SK-N-SH treated with all-trans-retinoic acid at 6 μM for 48 hours (cell line): Measurements from ENCODE around the gene HCLS1.

Experiments used
- ARNTL ChIP-seq: fragments of 450-650 bp; formaldehyde crosslinking; IDR thresholded peaks from 2 replicates; pipeline ENCODE4 v1.5.0; 2020; ENCODE audit warnings: low read depth, mild to moderate bottlenecking, moderate library complexity, borderline replicate concordance
- ESRRG ChIP-seq: fragments of 250-450 bp; sonication (Bioruptor Pico); IDR thresholded peaks from 2 replicates; pipeline ENCODE4 v1.6.1; 2021; ENCODE audit warnings: mild to moderate bottlenecking
- GLIS3 ChIP-seq: fragments of 250-450 bp; sonication (Bioruptor Pico); IDR thresholded peaks from 2 replicates; pipeline ENCODE4 v1.5.0; 2020; ENCODE audit warnings: mild to moderate bottlenecking, moderate library complexity
- ISL1 ChIP-seq: fragments of 250-450 bp; sonication (Bioruptor Pico); IDR thresholded peaks from 2 replicates; pipeline ENCODE4 v2.1.2; 2022; ENCODE audit warnings: mild to moderate bottlenecking, moderate library complexity
- OSR1 ChIP-seq: fragments of 250-450 bp; sonication (Bioruptor Pico); IDR thresholded peaks from 2 replicates; pipeline ENCODE4 v1.8.0; 2022; ENCODE audit warnings: moderate library complexity, mild to moderate bottlenecking, inconsistent platforms
- RARB ChIP-seq: fragments of 250-450 bp; sonication (Bioruptor Pico); IDR thresholded peaks from 2 replicates; pipeline ENCODE4 v1.8.0; 2021; ENCODE audit warnings: mild to moderate bottlenecking, moderate library complexity
- TCF4 ChIP-seq: fragments of 250-450 bp; sonication (Bioruptor Pico); IDR thresholded peaks from 2 replicates; pipeline ENCODE4 v1.8.0; 2021; ENCODE audit warnings: mild to moderate bottlenecking, moderate library complexity, borderline replicate concordance
- ZC3H10 ChIP-seq: fragments of 250-450 bp; sonication (Bioruptor Pico); IDR thresholded peaks from 2 replicates; pipeline ENCODE4 v1.5.1; 2021; ENCODE audit warnings: mild to moderate bottlenecking, moderate library complexity
- ZFP30 ChIP-seq: fragments of 450-650 bp; formaldehyde crosslinking; IDR thresholded peaks from 2 replicates; pipeline ENCODE4 v1.5.0; 2022; ENCODE audit warnings: mild to moderate bottlenecking, moderate library complexity
- ZNF8 ChIP-seq: fragments of 450-650 bp; formaldehyde crosslinking; IDR thresholded peaks from 2 replicates; pipeline ENCODE4 v1.5.0; 2020; ENCODE audit warnings: mild to moderate bottlenecking, moderate library complexity
- TF ChIP-seq, protein P1 (sequence below): fragments of 250-450 bp; sonication (Bioruptor Pico); IDR thresholded peaks from 2 replicates; pipeline ENCODE4 v1.5.0; 2020; ENCODE audit warnings: mild to moderate bottlenecking, moderate library complexity
- TF ChIP-seq, protein P2 (sequence below): fragments of 250-450 bp; sonication (Bioruptor Pico); IDR thresholded peaks from 2 replicates; pipeline ENCODE4 v1.8.0; 2020; ENCODE audit warnings: mild to moderate bottlenecking, moderate library complexity, borderline replicate concordance
- TF ChIP-seq, protein P3 (sequence below): fragments of 250-450 bp; sonication (Bioruptor Pico); IDR thresholded peaks from 2 replicates; pipeline ENCODE4 v1.5.1; 2021; ENCODE audit warnings: mild to moderate bottlenecking, moderate library complexity

DNA sequence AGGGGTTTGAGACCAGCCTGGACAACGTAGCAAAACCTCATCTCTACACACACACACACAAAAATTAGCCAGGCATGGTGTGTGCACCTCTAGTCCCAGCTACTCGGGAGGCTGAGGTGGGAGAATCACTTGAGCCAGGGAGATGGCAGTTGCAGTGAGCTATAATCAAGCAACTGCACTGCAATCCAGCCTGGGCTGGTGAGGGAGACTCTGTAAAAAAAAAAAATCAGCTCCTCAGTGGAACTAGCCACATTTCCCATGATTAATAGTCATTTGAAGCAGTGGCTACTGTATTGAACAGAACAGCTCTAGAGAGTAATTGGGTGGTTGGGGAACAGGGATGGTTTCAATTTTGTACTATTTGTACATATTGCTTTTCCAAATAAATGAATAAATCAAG, 79.0 kb downstream of the HCLS1 start:
- TF ChIP-seq, protein P1, sequence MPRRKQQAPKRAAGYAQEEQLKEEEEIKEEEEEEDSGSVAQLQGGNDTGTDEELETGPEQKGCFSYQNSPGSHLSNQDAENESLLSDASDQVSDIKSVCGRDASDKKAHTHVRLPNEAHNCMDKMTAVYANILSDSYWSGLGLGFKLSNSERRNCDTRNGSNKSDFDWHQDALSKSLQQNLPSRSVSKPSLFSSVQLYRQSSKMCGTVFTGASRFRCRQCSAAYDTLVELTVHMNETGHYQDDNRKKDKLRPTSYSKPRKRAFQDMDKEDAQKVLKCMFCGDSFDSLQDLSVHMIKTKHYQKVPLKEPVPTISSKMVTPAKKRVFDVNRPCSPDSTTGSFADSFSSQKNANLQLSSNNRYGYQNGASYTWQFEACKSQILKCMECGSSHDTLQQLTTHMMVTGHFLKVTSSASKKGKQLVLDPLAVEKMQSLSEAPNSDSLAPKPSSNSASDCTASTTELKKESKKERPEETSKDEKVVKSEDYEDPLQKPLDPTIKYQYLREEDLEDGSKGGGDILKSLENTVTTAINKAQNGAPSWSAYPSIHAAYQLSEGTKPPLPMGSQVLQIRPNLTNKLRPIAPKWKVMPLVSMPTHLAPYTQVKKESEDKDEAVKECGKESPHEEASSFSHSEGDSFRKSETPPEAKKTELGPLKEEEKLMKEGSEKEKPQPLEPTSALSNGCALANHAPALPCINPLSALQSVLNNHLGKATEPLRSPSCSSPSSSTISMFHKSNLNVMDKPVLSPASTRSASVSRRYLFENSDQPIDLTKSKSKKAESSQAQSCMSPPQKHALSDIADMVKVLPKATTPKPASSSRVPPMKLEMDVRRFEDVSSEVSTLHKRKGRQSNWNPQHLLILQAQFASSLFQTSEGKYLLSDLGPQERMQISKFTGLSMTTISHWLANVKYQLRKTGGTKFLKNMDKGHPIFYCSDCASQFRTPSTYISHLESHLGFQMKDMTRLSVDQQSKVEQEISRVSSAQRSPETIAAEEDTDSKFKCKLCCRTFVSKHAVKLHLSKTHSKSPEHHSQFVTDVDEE (CRISPR knock-in tag) = no peak
- TF ChIP-seq, protein P2, sequence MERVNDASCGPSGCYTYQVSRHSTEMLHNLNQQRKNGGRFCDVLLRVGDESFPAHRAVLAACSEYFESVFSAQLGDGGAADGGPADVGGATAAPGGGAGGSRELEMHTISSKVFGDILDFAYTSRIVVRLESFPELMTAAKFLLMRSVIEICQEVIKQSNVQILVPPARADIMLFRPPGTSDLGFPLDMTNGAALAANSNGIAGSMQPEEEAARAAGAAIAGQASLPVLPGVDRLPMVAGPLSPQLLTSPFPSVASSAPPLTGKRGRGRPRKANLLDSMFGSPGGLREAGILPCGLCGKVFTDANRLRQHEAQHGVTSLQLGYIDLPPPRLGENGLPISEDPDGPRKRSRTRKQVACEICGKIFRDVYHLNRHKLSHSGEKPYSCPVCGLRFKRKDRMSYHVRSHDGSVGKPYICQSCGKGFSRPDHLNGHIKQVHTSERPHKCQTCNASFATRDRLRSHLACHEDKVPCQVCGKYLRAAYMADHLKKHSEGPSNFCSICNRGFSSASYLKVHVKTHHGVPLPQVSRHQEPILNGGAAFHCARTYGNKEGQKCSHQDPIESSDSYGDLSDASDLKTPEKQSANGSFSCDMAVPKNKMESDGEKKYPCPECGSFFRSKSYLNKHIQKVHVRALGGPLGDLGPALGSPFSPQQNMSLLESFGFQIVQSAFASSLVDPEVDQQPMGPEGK (CRISPR knock-in tag) = no peak
- TF ChIP-seq ISL1 (CRISPR knock-in tag) (no peak), ZFP30 (no peak), ARNTL (CRISPR knock-in tag) (no peak), TCF4 (CRISPR knock-in tag) (no peak), RARB (no peak), ZNF8 (CRISPR knock-in tag) (no peak), ESRRG (CRISPR knock-in tag) (no peak), OSR1 (CRISPR knock-in tag) (no peak), GLIS3 (CRISPR knock-in tag) (no peak), ZC3H10 (CRISPR knock-in tag) (no peak)
- TF ChIP-seq, protein P3, sequence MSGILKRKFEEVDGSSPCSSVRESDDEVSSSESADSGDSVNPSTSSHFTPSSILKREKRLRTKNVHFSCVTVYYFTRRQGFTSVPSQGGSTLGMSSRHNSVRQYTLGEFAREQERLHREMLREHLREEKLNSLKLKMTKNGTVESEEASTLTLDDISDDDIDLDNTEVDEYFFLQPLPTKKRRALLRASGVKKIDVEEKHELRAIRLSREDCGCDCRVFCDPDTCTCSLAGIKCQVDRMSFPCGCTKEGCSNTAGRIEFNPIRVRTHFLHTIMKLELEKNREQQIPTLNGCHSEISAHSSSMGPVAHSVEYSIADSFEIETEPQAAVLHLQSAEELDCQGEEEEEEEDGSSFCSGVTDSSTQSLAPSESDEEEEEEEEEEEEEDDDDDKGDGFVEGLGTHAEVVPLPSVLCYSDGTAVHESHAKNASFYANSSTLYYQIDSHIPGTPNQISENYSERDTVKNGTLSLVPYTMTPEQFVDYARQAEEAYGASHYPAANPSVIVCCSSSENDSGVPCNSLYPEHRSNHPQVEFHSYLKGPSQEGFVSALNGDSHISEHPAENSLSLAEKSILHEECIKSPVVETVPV = no peak
